Suppressor macrophage treated with lipopolysaccharide for 4 hours (primary cell): ENCODE data around the gene ADH4.
"Not testable (repeated sequence)": the region's sequence is repeated elsewhere in the genome, so short reads cannot be mapped to it uniquely, and the experiment has no call there.

Source experiments
- DNase-seq: peaks from one replicate; pipeline ENCODE4 v3.0.0-alpha.2; 2020

The ADH4 gene

DNA sequence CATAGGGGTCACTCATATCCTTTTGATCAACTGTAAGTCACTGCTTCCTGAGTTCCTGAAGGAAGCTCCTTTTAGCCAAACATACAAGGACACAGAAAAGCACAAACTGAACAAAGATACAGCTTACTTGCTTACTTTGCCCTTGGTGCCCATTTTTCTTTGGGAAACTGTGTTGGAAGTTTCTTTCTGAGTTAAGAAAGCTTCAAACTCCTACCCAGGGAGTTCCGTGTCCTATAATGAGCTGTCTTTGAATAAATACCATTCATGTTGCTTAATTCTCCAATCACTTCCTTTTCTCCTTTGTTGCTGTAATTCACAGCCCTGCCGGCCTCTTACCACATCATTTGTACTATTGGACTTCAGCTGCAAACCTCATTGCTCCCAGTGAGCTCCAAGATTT lies at the start of gene ADH4:
Gene ADH4, minus strand, starts transcription at position 228 of the 400 bp plus-strand sequence. Its CDS starts 75 bp downstream, at position 153.
- DNase-seq = no peak

- no peak for DNase-seq
Observed at GRCh38 chr4:99190336-99190735, 46.2 kb upstream of the ADH4 start.

GRCh38 chr4:99189900-99190299 lies 45.8 kb upstream of the ADH4 start:
- DNase-seq = not testable (repeated sequence)

GRCh38 chr4:99186029-99186428 lies 41.9 kb upstream of the ADH4 start:
- no peak for DNase-seq

- DNase-seq = no peak
Observed at GRCh38 chr4:99185581-99185980, 41.5 kb upstream of the ADH4 start.

- no peak for DNase-seq
Observed at GRCh38 chr4:99180382-99181070, 36.4 kb upstream of the ADH4 start.

DNA sequence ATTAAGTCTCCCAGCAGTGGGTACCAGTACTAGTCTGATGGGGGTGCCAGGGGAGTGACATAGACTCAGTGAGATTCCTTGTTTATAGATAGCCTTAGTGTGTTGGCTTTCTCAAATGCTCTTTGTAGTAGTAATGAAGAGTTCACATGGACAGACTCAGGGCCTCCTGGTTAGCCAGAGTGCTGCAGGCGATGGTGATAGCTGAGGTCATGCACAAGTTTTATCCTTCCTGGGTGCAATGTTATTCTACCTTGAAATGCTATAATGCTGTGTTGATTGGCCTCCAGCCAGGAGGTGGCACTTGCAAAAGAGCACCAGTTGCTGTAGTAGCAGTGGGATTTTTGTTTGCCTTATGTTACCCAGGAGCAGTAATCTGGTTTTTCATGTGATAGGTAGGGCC lies 35.5 kb upstream of the ADH4 start:
- no peak for DNase-seq

GRCh38 chr4:99179178-99179577 lies 35.1 kb upstream of the ADH4 start:
- no peak for DNase-seq

DNA sequence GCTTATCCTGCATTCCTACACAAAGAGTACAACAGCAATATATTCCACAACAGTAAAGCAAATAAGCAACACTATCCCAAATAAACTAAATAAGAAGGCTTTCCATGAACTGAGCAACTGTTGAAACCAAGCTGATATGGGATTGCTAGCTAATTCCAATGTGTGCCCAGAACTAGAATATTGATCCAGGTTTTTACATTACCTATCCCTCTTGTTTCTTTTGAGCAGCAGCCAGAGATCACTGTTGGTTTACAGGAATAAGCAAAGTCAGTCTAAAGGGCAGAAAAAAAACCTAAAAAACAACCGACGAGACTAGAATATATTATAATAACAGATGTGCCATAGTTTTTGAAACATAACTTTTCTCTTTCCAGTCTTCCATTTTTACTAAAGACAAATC lies 22.4 kb upstream of the ADH4 start:
- no peak for DNase-seq

GRCh38 chr4:99165978-99166377 lies 21.9 kb upstream of the ADH4 start:
- no peak for DNase-seq

- no peak for DNase-seq
Observed at GRCh38 chr4:99161373-99162099, 17.4 kb upstream of the ADH4 start.

GRCh38 chr4:99159699-99160098 lies 15.6 kb upstream of the ADH4 start:
- no peak for DNase-seq

DNA sequence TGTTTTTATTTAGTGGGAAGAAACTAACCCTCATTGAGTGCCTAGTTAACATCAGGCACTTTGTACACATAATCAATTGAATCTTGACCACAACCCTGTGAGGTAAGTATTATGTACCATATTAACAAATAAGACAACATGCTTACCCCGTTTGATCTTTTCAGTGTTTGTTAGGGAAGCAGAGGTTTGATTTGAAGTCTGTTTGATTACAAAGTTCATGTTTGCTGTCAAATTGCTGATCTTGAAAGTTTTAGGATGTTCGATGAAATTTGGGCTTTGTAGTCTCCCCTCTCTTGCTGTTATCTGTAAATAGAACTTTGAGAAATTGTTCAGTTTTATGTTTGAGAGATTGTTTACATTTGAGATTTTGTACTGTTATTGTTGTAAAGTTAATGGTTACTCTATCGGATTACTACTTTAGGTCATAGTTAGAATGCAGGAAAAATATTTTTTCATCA lies 13.4 kb upstream of the ADH4 start:
- DNase-seq = no peak

DNA sequence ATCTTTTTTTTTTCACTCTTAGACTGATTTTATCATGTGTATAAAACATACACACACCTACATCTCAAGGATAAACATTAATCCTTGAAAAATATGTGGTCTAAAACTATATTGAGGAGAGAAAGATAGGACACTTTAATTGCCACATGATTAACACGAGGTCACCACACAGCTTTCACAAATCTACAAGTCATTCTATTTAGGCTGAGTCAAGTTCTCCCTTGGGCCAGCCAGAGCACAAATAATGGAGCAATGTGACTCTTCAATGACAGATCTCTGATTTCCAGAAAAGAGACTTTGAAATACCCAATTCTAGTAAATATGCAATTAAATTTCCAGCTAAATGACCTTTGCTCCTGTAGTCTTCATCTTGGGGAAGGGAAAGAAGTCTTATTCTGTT lies 12.9 kb upstream of the ADH4 start:
- no peak for DNase-seq

DNA sequence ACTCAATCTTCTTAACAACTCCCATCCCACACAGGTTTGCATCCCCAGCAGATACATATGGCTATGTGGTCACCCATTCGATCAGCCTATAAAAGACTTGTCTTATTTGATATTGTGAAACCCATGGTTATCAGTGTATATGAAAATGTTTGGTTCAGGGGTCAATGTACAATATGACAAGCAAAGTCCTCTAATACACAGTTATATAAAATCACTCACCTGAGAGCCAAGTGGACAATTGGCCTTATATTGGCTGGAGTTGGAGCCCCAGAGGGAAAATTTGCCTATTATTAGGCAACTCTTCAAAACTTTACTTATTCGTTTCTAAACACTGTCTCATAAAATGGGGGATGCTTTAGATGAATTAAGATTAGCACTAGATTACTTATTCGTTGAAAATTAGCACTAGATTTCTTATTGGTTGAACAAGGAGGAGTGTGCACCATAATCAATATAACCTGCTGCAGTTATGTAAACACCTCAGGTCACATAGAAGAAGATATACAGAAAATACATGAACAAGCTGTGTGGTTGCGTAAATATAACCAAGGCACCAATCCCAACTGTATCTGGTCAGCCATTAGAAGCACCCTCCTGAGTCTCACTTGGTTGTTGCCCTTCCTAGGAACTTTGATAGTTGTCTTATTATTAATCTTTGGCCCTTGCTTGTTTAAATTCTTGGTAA lies 10.7 kb upstream of the ADH4 start:
- DNase-seq = no peak

- DNase-seq = no peak
Observed at GRCh38 chr4:99151995-99152394, 7.9 kb upstream of the ADH4 start.

DNA sequence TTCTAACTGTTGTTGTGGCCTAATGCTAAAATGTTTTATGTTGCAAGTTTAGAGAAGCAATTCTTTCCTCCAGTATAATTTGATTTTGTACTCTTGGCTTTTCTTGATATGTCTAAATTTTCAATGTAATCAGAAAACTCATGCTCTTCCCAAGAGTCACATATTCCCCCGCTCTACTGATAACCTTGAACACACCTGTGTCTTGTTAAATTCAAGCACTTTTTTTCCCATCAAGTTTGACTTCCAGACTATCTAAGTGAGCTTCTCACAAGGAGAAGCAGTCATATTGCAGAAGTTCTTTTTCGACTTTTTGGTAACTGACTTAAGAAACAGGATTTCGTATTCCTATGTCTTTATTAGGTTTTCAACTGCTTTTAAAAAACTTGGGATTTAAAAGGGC lies 7.4 kb upstream of the ADH4 start:
- DNase-seq = no peak

DNA sequence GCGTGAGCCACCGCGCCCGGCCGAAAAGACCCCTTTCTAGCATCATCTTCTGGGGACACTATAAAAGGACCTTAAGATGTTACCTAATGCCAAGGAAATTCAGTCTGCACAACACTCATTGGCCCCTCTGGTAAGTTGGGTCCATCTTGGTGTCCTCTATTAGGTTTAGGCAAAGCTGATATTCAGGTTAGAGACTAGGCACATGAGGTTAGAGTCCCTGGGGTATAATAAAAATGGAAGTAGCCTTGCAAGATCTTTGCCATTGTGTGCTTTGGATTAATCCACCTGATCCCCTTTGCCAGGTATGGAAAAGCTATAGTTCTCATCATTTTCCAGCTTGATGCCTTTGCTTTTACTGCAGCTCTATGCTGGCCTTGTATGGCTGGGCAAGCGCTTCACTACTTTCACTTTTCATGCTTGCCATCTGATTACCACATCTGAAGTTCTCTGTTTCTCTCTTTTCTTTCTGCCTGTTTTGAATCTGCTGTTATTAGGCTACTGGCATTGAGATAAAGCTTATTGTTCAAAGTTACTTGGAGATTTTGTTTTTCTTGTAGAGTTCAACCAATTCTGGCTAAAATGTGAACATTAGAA lies 5.4 kb upstream of the ADH4 start:
- DNase-seq = no peak

GRCh38 chr4:99148550-99148949 lies 4.5 kb upstream of the ADH4 start:
- no peak for DNase-seq

GRCh38 chr4:99144587-99144986 lies 490 bp upstream of the ADH4 start:
- no peak for DNase-seq

- no peak for DNase-seq
Observed at GRCh38 chr4:99136329-99136728, 7.8 kb downstream of the ADH4 start.

DNA sequence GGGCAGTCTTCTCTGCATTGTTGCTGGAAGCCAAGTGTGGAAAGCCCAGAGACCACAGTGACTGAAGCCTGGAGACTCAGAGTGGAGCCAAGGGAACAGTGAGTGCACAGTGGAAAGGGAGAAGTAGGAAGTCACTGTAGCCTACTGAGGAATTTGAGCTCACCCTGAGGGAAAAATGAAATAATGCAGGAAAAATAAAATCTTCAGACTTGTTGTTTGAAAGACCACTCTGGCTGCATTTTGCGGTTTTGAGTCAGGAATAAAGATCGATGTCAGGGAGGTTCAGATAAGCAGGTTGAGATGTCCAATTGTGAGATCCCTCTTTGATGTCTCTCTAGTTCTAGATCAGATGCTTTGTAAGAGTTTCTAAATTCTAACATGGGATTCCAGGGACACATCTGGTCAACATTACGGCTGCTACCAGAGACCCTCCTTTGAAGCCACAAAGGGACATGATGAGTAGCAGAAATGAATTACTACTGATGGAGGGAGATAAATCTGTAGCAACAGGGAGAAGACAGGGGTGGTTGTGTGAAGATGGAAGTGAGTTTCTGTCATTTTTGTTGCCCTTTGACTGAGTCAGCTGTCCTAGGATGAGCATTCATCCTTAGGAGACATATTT lies 8.4 kb downstream of the ADH4 start:
- DNase-seq = no peak

DNA sequence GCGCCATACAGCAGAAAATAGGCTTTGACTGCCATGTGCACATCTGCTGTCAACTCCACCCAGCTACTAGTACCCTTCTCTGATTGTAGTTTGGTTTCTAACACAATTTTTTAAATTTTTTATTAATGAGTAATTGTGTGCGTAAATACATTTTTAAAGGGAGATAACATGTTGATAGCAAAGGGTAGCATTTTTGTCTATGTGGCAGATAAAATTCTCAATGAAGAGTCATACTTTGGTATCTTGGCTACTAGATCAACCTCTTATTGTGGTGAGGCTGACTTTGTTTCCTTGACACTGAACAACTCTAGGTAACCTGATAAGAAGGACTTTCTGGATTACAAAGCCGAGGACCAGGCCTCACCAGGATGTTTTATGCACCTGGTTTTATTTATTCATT lies 9.5 kb downstream of the ADH4 start:
- no peak for DNase-seq
